Stomach (tissue), 9 donors: Measurements from ENCODE around the gene FAM120B. TPM values are rescaled to one million over a fixed set of nuclear protein-coding genes. Genes with fewer than 3 reads are reported as not detected.

Experiments
- DNase-seq, 2 donors: peaks; one replicate each; pipeline versions ENCODE4 v3.0.0 to v3.0.0-alpha.2; 2013 to 2019
- H3K27ac ChIP-seq, 5 donors: fragments of 200-600 bp in 4 of 5; sonication (generic) in 4 of 5; one replicate each; pipeline ENCODE4 v1.5.1; 2013 to 2019; ENCODE audit warnings: mild to moderate bottlenecking in 1 of 5, moderate library complexity in 1 of 5
- H3K27me3 ChIP-seq, 3 donors: fragments of 200-600 bp; sonication (generic); one replicate each; pipeline ENCODE4 v1.5.1; 2017 to 2019; ENCODE audit warnings: mixed run types in 1 of 3
- H3K36me3 ChIP-seq, 4 donors: fragments of 200-600 bp; sonication (generic); 1 replicate in 3 of 4; 2 replicates in 1 of 4; pipeline ENCODE4 v1.5.1; 2016 to 2019
- H3K4me1 ChIP-seq, 4 donors: fragments of 200-600 bp; sonication (generic); one replicate each; pipeline ENCODE4 v1.5.1; 2016 to 2019
- H3K4me3 ChIP-seq, 4 donors: fragments of 200-600 bp; sonication (generic) in 3 of 4; one replicate each; pipeline ENCODE4 v1.5.1; 2016 to 2019; ENCODE audit warnings: mild to moderate bottlenecking in 1 of 4
- H3K9me3 ChIP-seq, 4 donors: fragments of 200-600 bp; sonication (generic); one replicate each; pipeline ENCODE4 v1.5.1; 2016 to 2019
- EP300 ChIP-seq: sonication (generic); formaldehyde crosslinking; IDR thresholded peaks from one replicate; pipeline ENCODE4 v1.6.1; 2017; ENCODE audit warnings: antibody characterized with exemption
- POLR2A ChIP-seq, 4 donors: fragments of 450-650 bp; IDR thresholded peaks; one replicate each; pipeline ENCODE4 v1.6.1; 2016; ENCODE audit warnings: antibody characterized with exemption in 4 of 4, control low read depth in 2 of 4, mild to moderate bottlenecking in 1 of 4, moderate library complexity in 1 of 4
- POLR2AphosphoS5 ChIP-seq, 3 donors: sonication (generic); formaldehyde crosslinking; IDR thresholded peaks; one replicate each; pipeline ENCODE4 v1.6.1; 2016; ENCODE audit warnings: antibody characterized with exemption in 3 of 3
- WGBS, 5 donors: extraction: QIAGEN DNeasy Blood & Tissue Kit in 3 of 5; methylation state at CpG; one replicate each; pipeline versions ENCODE4 v1.1.5 to v1.1.7; 2013 to 2018; 5-methylcytosine and 5-hydroxymethylcytosine counted together
- intact Hi-C: fragments of 100-400 bp; cut with DNase I; formaldehyde crosslinking; loops from one replicate; pipeline ENCODE4 v1.15.1; 2023; ENCODE audit warnings: low total_unique reads
- polyA plus RNA-seq, 3 donors: library from polyadenylated mRNA; stranded (reverse); fragments of 200-250 nt; gene quantifications; one replicate each; pipeline ENCODE4 v1.2.3, GENCODE V29; 2013
- total RNA-seq, 5 donors: library from RNA; depleted of rRNA; stranded (reverse); fragments of >200 nt; gene quantifications; one replicate each; pipeline versions ENCODE4 v1.1.0 to v1.2.3, GENCODE V29; 2014 to 2016
- TF ChIP-seq, protein P1 (sequence below), 7 experiments: fragments of 450-650 bp in 4 of 7; fragments of 200-600 bp in 3 of 7; sonication (generic) in 3 of 7; IDR thresholded peaks; one replicate each; pipeline ENCODE4 v1.5.1; 2016 to 2019; ENCODE audit warnings: antibody characterized with exemption in 7 of 7, control low read depth in 2 of 7, mild to moderate bottlenecking in 1 of 7
- donor health status: healthy with polysubstance abuse.
- donor health status: Bipolar disorder and iron deficiency.
- donor health status: healthy.

FAM120B gene
- total and polyA plus RNA-seq, 8 donors, result 6.4 to 66.5 (median 27.3) TPM

DNA sequence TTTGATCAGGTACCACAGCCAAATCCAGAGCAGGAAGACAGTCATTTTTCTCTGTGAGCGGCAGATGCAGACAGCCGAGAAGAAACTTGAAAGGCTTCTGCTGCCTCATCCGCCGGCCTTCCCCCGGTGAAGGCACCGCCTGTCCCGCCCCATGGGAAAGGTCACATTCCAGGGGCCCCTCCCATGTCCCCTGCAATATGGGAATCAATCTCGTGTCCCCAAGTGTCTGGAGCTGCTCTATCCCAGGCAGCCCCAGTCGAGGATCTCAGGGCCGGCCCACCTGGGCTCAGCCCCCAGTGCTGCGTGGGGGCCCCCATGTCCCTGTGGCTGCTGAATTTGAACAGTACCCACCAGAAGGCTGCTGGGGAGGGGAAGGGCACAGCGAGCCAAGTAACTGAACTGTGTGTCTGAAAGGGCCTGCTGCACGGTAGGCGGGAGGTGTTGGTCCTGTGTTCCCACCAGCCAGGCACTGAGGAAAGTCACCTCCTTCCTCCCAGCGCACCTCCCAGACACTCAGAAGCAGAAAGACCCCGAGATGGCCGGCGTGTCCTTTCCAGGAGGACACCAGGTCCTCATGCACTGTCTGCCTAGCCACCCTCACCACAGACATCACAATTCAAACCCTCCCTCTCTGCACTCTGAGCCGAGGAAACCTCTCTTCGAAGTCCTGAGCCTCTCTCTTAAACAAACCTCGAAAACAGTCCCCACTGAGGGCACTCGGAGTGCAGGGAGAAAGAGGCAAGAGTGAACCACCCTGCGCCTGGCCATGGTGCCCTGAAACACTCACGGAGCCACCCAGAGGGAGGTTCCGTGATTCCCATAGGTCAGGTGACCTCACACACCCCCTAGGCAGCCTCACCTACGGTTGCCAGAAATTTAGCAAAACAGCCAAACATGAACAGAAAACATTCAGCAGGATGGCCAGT, 147.3 kb downstream of the FAM120B start:
- H3K4me1 ChIP-seq, result no peaks in the 10 kb centered on the region
- H3K36me3 ChIP-seq, result no peaks in the 10 kb centered on the region
- H3K4me3 ChIP-seq, result no peak overlapping the region
- TF ChIP-seq POLR2AphosphoS5 (IDR thresholded peaks at IDR 0.05), result no peak
- TF ChIP-seq, protein P1, sequence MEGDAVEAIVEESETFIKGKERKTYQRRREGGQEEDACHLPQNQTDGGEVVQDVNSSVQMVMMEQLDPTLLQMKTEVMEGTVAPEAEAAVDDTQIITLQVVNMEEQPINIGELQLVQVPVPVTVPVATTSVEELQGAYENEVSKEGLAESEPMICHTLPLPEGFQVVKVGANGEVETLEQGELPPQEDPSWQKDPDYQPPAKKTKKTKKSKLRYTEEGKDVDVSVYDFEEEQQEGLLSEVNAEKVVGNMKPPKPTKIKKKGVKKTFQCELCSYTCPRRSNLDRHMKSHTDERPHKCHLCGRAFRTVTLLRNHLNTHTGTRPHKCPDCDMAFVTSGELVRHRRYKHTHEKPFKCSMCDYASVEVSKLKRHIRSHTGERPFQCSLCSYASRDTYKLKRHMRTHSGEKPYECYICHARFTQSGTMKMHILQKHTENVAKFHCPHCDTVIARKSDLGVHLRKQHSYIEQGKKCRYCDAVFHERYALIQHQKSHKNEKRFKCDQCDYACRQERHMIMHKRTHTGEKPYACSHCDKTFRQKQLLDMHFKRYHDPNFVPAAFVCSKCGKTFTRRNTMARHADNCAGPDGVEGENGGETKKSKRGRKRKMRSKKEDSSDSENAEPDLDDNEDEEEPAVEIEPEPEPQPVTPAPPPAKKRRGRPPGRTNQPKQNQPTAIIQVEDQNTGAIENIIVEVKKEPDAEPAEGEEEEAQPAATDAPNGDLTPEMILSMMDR (IDR thresholded peaks at IDR 0.05), result no peak
- intact Hi-C loops, result no loop called here
- no peaks in the 10 kb centered on the region for H3K9me3 ChIP-seq
- WGBS, 5 donors, result 66 to 75% (median 73%) methylated on average over 22 to 26 of the region's 26 CpGs
- DNase-seq, result no peak
- no peak overlapping the region for H3K27ac ChIP-seq
- H3K27me3 ChIP-seq, result no peaks in the 10 kb centered on the region

DNA sequence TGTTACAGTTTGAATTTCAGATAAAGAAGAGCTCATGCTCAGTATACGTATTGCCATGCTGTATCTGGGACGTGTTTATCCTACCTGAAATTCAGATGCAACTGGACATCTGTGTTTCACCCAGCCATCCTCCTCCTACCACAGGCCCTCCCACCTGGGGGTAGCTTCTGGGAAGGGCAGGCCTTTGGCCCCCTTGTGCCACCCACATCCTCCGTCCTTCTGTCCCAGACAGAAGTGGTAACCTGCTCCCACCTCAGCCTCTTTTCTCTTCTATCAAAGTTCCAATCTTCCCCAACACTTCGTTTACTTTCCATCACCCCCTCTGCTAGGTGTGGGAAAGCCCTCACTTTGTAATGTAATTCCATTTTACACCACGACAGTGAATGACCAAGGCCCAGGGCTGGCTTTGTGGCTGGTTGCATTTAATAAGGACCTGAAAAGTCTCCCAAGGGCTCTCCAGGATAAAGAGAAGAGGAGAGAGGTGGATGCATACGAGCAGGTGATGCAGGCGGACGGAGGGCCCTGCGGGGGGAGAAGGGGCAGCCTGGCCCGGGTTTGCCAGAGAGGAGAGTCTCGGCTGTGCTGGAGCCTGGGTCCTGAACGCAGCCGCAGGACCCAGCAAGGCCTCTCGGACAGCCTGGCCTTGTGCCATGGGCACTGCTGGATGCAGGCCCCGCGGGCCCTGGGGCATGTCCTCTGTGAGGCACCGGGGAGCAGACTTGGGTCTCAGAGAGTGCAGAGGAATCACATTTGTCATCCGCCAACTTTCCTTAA, 148.1 kb downstream of the FAM120B start:
- no peaks in the 10 kb centered on the region for H3K36me3 ChIP-seq
- no peak overlapping the region for H3K27ac ChIP-seq
- no peaks in the 10 kb centered on the region for H3K27me3 ChIP-seq
- H3K9me3 ChIP-seq, result no peaks in the 10 kb centered on the region
- H3K4me3 ChIP-seq, result no peak overlapping the region
- no peak for DNase-seq
- intact Hi-C loops, result no loop called here
- 72 to 76% (median 75%) methylated on average over 18 of the region's 18 CpGs for WGBS, 5 donors
- H3K4me1 ChIP-seq, result peaks cover 0 to 4% (median 1%) of the 10 kb centered on the region in 4 donors
- no peak for TF ChIP-seq POLR2A (IDR thresholded peaks at IDR 0.05)
- TF ChIP-seq, protein P1 (IDR thresholded peaks at IDR 0.05), result no peak
- no peak for TF ChIP-seq POLR2AphosphoS5 (IDR thresholded peaks at IDR 0.05)
- TF ChIP-seq EP300, result no peak

DNA sequence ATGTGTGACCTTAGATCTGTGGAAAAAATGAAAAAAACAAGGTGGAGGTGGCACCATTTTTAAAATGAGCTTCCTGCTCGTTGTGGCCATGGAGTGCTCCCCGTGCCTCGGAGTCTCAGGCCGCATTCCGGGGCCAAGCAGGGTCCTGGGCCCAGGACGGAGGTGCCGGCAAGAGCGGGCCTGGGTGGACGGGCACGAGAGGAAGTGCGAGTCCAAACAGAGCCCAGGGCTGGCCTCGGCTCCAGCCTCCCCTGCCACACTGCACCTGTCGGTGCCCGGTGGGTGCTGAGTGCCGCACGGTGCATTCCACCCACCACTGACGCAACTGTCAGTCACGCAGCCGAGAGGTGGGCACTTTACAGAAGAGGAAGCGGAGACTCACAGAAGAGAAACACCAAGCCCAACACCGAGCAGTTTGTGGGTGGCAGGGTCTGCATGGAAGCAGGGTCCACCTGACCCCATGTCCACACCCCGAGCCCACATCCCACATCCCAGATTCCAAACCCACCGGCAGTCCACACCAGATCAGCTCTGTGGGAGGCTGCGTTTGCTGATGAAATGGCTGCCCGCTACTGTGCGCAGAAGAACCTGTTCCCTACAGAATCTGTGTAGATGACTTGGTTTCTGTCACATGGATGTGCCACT, 148.9 kb downstream of the FAM120B start:
- intact Hi-C loops, result no loop called here
- TF ChIP-seq, protein P1 (IDR thresholded peaks at IDR 0.05), result no peak
- no peak for TF ChIP-seq POLR2A (IDR thresholded peaks at IDR 0.05)
- TF ChIP-seq EP300, result no peak
- TF ChIP-seq POLR2AphosphoS5 (IDR thresholded peaks at IDR 0.05), result no peak
- Histone ChIP-seq H3K27ac (no peak overlapping the region), H3K27me3 (peaks cover 0 to 5% (median 0%) of the 10 kb centered on the region in 3 donors), H3K9me3 (no peaks in the 10 kb centered on the region), H3K4me1 (peaks cover 0 to 10% (median 3%) of the 10 kb centered on the region in 4 donors), H3K36me3 (no peaks in the 10 kb centered on the region), H3K4me3 (no peak overlapping the region)
- 85 to 94% (median 92%) methylated on average over 17 to 26 of the region's 26 CpGs for WGBS, 5 donors
- no peak for DNase-seq

DNA sequence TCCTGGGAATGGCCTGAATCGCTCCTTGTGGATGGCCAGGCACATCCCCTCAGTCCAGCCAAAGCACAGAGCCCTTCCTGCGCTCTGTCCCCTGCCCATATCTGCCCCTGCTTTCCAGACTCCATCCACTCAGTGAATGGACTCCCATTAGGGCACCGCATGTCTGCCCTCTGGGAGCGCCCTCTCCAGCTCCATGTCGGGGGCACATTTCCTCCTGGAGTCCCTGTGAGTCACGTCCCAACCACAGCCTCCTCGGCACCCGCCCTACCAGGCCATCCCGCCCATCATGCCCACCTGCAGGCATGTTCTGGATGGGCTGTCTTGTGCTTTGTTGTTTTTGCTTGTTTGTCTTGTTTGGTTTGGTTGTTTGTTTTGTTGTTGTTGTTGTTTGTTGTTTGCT, 149.8 kb downstream of the FAM120B start:
- Histone ChIP-seq H3K36me3 (no peaks in the 10 kb centered on the region), H3K27ac (no peak overlapping the region), H3K9me3 (no peaks in the 10 kb centered on the region), H3K4me1 (peaks cover 0 to 10% (median 3%) of the 10 kb centered on the region in 4 donors), H3K4me3 (no peak overlapping the region), H3K27me3 (peaks cover 0 to 14% (median 0%) of the 10 kb centered on the region in 3 donors)
- WGBS, 5 donors, result 74 to 92% (median 87%) methylated on average over 9 of the region's 9 CpGs
- TF ChIP-seq POLR2A (IDR thresholded peaks at IDR 0.05) (no peak), POLR2AphosphoS5 (IDR thresholded peaks at IDR 0.05) (no peak), EP300 (no peak)
- TF ChIP-seq, protein P1 (IDR thresholded peaks at IDR 0.05), result no peak
- intact Hi-C loops, result no loop called here
- no peak for DNase-seq
